Neural progenitor cell (in vitro differentiated cells): ENCODE measurements around the gene SEMA6A. TPM values are rescaled to one million over a fixed set of nuclear protein-coding genes. Genes with fewer than 3 reads are reported as not detected.

Experiments
- DNase-seq: peaks from one replicate; pipeline ENCODE4 v3.0.0-alpha.2; 2016; ENCODE audit warnings: low spot score
- H2AFZ ChIP-seq: fragments of 200-600 bp; sonication (generic); replicated peaks from 2 replicates; pipeline ENCODE4 v1.6.1; 2016; ENCODE audit warnings: antibody characterized with exemption
- H3F3A ChIP-seq: fragments of 200-600 bp; sonication (generic); 2 replicates; pipeline ENCODE4 v1.6.1; 2016; ENCODE audit warnings: antibody characterized with exemption, low read depth
- H3K27ac ChIP-seq: fragments of 200-600 bp; sonication (generic); 2 replicates; pipeline ENCODE4 v1.5.1; 2016; ENCODE audit warnings: mild to moderate bottlenecking
- H3K27me3 ChIP-seq: fragments of 200-600 bp; sonication (generic); 2 replicates; pipeline ENCODE4 v1.6.1; 2016; ENCODE audit warnings: mild to moderate bottlenecking, moderate library complexity
- H3K36me3 ChIP-seq: fragments of 200-600 bp; sonication (generic); 2 replicates; pipeline ENCODE4 v1.5.1; 2016
- H3K4me1 ChIP-seq: fragments of 200-600 bp; sonication (generic); 2 replicates; pipeline ENCODE4 v1.6.1; 2016; ENCODE audit warnings: mixed run types
- H3K4me2 ChIP-seq: fragments of 200-600 bp; sonication (generic); 2 replicates; pipeline ENCODE4 v1.6.1; 2016
- H3K4me3 ChIP-seq: fragments of 200-600 bp; sonication (generic); 2 replicates; pipeline ENCODE4 v1.5.1; 2016
- H3K79me2 ChIP-seq: fragments of 200-600 bp; sonication (generic); 2 replicates; pipeline ENCODE4 v1.6.1; 2016; ENCODE audit warnings: low read depth
- H3K9ac ChIP-seq: fragments of 200-600 bp; sonication (generic); 2 replicates; pipeline ENCODE4 v1.6.1; 2016
- H3K9me3 ChIP-seq: fragments of 200-600 bp; sonication (generic); 2 replicates; pipeline ENCODE4 v1.5.1; 2016; ENCODE audit warnings: low read depth
- H4K20me1 ChIP-seq: fragments of 200-600 bp; sonication (generic); 2 replicates; pipeline ENCODE4 v1.6.1; 2016; ENCODE audit warnings: low read depth
- H3K27ac Mint-ChIP-seq: 3 replicates; pipeline ENCODE4 v1.8.0; 2021; ENCODE audit warnings: mixed read lengths
- H3K27me3 Mint-ChIP-seq: 2 replicates; pipeline ENCODE4 v1.8.0; 2022; ENCODE audit warnings: low read depth, mild to moderate bottlenecking, inconsistent platforms, moderate library complexity, mixed read lengths; ENCODE audit not compliant: insufficient read depth
- H3K36me3 Mint-ChIP-seq: 3 replicates; pipeline ENCODE4 v1.8.0; 2021; ENCODE audit warnings: mixed read lengths
- H3K4me1 Mint-ChIP-seq: 3 replicates; pipeline ENCODE4 v1.8.0; 2021; ENCODE audit warnings: mixed read lengths
- H3K4me3 Mint-ChIP-seq: 3 replicates; pipeline ENCODE4 v1.8.0; 2021; ENCODE audit warnings: mild to moderate bottlenecking, moderate library complexity, mixed read lengths
- H3K9me3 Mint-ChIP-seq: 3 replicates; pipeline ENCODE4 v1.8.0; 2020; ENCODE audit warnings: mixed read lengths
- EZH2 ChIP-seq: fragments of 200-600 bp; sonication (generic); IDR thresholded peaks from 2 replicates; pipeline ENCODE4 v1.6.1; 2017; ENCODE audit warnings: antibody characterized with exemption, mild to moderate bottlenecking, moderate library complexity
- EZH2phosphoT487 ChIP-seq: fragments of 200-600 bp; sonication (generic); IDR thresholded peaks from 2 replicates; pipeline ENCODE4 v1.6.1; 2017; ENCODE audit warnings: antibody characterized with exemption
- total RNA-seq: library from RNA; depleted of rRNA; stranded (reverse); fragments of >200 nt; gene quantifications from 2 replicates; pipeline ENCODE4 v1.2.3, GENCODE V29; 2015; ENCODE audit warnings: low replicate concordance
- TF ChIP-seq, protein P1 (sequence below): fragments of 200-600 bp; sonication (generic); IDR thresholded peaks from 2 replicates; pipeline ENCODE4 v1.5.1; 2017; ENCODE audit warnings: antibody characterized with exemption, mild to moderate bottlenecking

Gene SEMA6A
- total RNA-seq, 1 donor from 2014 or later, result 86.4 TPM

DNA sequence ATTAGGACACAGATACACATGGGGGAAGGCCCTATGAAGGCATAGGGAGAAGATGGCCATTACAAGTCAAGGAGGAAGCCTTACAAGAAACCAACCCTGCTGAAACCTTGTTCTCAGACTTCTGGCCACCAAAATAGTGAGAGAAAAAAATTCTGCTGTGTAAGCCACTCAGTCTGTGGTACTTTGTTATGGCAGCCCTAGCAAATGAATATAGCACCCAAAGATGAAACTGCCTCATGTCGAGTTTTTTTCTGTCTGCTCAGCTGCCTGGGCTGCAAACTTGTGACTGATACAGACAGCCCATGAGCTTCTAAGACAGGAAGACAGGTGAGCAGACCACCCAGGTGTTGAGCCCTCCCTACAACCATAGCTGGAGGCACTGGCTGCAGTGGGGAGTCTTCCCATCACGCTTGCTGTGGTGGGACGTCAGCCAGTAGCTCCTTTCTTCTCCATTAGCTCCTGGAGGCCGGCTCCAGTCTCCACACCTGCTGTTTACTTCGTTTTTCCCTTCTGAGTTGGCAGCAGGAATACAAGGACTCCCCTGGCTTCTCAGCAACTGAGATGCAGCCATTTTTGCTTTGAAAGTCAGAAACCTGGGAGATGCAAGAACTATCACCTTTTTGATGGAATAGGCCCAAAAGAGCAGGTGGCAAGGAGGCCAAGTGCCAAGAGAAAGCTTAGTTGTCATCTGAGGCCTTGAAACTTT, 164.9 kb downstream of the SEMA6A start:
- no peaks in the 10 kb centered on the region for H4K20me1 ChIP-seq
- no peak overlapping the region for H3K9ac ChIP-seq
- Mint-ChIP-seq H3K9me3 (no peaks in the 10 kb centered on the region), H3K27me3 (no peaks in the 10 kb centered on the region), H3K36me3 (no peaks in the 10 kb centered on the region), H3K4me1 (peaks cover 3% of the 10 kb centered on the region), H3K4me3 (no peak overlapping the region), H3K27ac (no peak overlapping the region)
- H3K4me2 ChIP-seq, result no peak overlapping the region
- no peaks in the 10 kb centered on the region for H3F3A ChIP-seq
- H3K79me2 ChIP-seq, result no peaks in the 10 kb centered on the region
- H3K27ac ChIP-seq, result no peak overlapping the region
- DNase-seq, result no peak
- no peak overlapping the region for H2AFZ ChIP-seq
- H3K4me1 ChIP-seq, result no peaks in the 10 kb centered on the region
- no peaks in the 10 kb centered on the region for H3K9me3 ChIP-seq
- no peak overlapping the region for H3K4me3 ChIP-seq
- H3K27me3 ChIP-seq, result no peaks in the 10 kb centered on the region
- TF ChIP-seq EZH2phosphoT487, result no peak
- TF ChIP-seq, protein P1, sequence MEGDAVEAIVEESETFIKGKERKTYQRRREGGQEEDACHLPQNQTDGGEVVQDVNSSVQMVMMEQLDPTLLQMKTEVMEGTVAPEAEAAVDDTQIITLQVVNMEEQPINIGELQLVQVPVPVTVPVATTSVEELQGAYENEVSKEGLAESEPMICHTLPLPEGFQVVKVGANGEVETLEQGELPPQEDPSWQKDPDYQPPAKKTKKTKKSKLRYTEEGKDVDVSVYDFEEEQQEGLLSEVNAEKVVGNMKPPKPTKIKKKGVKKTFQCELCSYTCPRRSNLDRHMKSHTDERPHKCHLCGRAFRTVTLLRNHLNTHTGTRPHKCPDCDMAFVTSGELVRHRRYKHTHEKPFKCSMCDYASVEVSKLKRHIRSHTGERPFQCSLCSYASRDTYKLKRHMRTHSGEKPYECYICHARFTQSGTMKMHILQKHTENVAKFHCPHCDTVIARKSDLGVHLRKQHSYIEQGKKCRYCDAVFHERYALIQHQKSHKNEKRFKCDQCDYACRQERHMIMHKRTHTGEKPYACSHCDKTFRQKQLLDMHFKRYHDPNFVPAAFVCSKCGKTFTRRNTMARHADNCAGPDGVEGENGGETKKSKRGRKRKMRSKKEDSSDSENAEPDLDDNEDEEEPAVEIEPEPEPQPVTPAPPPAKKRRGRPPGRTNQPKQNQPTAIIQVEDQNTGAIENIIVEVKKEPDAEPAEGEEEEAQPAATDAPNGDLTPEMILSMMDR, result no peak
- no peak for TF ChIP-seq EZH2
- H3K36me3 ChIP-seq, result no peaks in the 10 kb centered on the region

DNA sequence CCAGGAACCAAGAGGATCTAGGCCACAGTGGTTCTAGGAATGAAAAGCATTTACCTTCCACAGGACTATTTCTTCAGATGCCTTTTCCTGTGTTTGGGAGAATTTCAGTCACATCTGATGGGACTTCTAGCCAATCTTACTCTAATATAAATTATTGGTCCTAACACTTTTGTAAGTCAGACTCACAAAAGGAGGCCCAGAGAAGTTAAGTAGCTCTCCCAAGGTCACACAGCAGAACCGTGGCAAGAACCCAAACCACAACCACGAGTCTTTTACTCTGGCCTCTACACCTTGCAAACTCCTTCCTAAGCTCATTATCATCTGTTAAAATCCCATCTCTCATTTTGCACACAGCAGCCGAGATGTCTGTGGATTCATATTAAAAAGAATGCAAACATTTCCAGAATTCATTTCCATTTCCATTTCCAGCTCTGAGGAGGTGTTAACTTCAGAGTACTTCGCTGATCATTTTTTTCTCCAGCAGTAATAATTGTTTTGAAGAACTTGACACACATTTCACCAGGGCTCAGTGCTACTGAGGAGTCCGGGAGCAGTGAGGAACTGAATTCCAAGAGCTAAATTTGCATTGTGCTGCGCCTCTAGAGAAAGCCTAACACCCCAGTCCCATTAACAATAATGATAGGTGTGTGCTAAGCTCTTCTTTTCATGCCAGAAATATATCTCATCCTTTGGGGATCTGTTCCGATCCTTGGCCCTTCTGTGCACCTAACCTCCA, 168.1 kb downstream of the SEMA6A start:
- H3K4me3 Mint-ChIP-seq, result no peak overlapping the region
- Histone ChIP-seq H3K9me3 (no peaks in the 10 kb centered on the region), H3K36me3 (no peaks in the 10 kb centered on the region), H3K27ac (no peak overlapping the region), H3K27me3 (no peaks in the 10 kb centered on the region), H3K4me3 (no peak overlapping the region), H2AFZ (no peak overlapping the region), H3K9ac (no peak overlapping the region), H3K4me2 (no peak overlapping the region), H3K79me2 (no peaks in the 10 kb centered on the region), H3F3A (no peaks in the 10 kb centered on the region), H4K20me1 (no peaks in the 10 kb centered on the region), H3K4me1 (no peaks in the 10 kb centered on the region)
- TF ChIP-seq, protein P1, result no peak
- no peak for TF ChIP-seq EZH2phosphoT487
- H3K36me3 Mint-ChIP-seq, result no peaks in the 10 kb centered on the region
- no peak overlapping the region for H3K27ac Mint-ChIP-seq
- peaks cover 8% of the 10 kb centered on the region for H3K4me1 Mint-ChIP-seq
- no peak for DNase-seq
- no peaks in the 10 kb centered on the region for H3K9me3 Mint-ChIP-seq
- no peaks in the 10 kb centered on the region for H3K27me3 Mint-ChIP-seq

DNA sequence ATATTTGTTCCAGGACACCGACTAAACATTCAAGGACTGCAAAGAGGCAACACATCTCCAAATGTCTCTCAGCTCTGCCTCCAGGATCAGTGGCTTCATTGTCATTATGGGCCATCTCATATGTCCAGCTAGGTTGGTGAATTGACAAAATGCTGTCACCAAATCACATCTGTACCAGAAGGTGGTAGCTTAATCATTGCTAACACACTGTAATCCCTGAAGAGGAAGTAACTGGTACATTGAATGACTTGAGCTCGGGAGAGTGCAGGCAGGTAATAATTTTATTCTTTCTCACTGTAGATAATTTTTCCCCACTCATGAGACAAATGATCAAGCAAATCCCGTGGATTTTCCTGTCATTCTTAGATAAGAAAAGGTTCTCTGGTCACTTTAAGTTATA, 169.8 kb downstream of the SEMA6A start:
- no peaks in the 10 kb centered on the region for H3K9me3 Mint-ChIP-seq
- H3K4me3 Mint-ChIP-seq, result no peak overlapping the region
- H3K27me3 ChIP-seq, result no peaks in the 10 kb centered on the region
- H3F3A ChIP-seq, result no peaks in the 10 kb centered on the region
- no peaks in the 10 kb centered on the region for H4K20me1 ChIP-seq
- no peak for DNase-seq
- TF ChIP-seq, protein P1, result no peak
- TF ChIP-seq EZH2, result no peak
- no peak for TF ChIP-seq EZH2phosphoT487
- no peaks in the 10 kb centered on the region for H3K27me3 Mint-ChIP-seq
- no peaks in the 10 kb centered on the region for H3K36me3 Mint-ChIP-seq
- H3K4me1 ChIP-seq, result no peaks in the 10 kb centered on the region
- peaks cover 5% of the 10 kb centered on the region for H3K4me1 Mint-ChIP-seq
- H3K9me3 ChIP-seq, result no peaks in the 10 kb centered on the region
- H3K79me2 ChIP-seq, result no peaks in the 10 kb centered on the region
- no peak overlapping the region for H3K9ac ChIP-seq
- no peak overlapping the region for H3K4me3 ChIP-seq
- H3K27ac ChIP-seq, result no peak overlapping the region
- no peaks in the 10 kb centered on the region for H3K36me3 ChIP-seq
- H2AFZ ChIP-seq, result no peak overlapping the region
- no peak overlapping the region for H3K4me2 ChIP-seq
- H3K27ac Mint-ChIP-seq, result no peak overlapping the region
